Measurements from ENCODE around the gene CSTF1. TPM values are rescaled to one million over a fixed set of nuclear protein-coding genes. Genes with fewer than 3 reads are reported as not detected.

Gene CSTF1
- total RNA-seq, 2 donors from 2014 or later, result 47.9 to 50.1 TPM

DNA sequence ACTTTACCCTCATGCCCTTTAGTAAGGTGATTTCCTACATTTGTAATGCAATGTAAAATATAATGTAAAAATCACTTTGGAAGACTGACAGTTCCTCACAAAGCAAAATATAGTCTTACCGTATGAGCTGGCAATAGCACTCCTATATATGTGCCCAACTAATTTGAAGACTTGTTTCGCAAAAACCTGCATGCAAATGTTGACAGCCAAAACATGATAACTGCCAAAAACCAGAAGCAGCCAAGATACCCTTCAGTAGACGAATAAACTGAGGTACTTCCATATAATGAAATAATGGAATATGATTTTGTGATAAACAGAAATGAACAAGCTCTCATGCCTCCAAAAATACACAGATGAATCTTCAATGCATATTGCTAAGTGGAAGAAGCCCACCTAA is 14.1 kb upstream of the CSTF1 start:
- no peaks in the 10 kb centered on the region for H3K9me3 Mint-ChIP-seq
- no peaks in the 10 kb centered on the region for H3K9me3 ChIP-seq (ENCODE audit: control insufficient read depth, low read length)
- no peaks in the 10 kb centered on the region for H3K27me3 Mint-ChIP-seq (ENCODE audit: insufficient read depth)
- no peaks in the 10 kb centered on the region for H3K27me3 ChIP-seq (ENCODE audit: control insufficient read depth, insufficient read depth, low read length, poor library complexity, severe bottlenecking)
- H3K4me1 Mint-ChIP-seq, result peaks cover 8% of the 10 kb centered on the region
- H3K36me3 ChIP-seq (ENCODE audit: control insufficient read depth, insufficient read depth, low read length), result peaks cover 88% of the 10 kb centered on the region
- no peak overlapping the region for H3K4me3 ChIP-seq (ENCODE audit: low read length)
- TF ChIP-seq, protein P1, sequence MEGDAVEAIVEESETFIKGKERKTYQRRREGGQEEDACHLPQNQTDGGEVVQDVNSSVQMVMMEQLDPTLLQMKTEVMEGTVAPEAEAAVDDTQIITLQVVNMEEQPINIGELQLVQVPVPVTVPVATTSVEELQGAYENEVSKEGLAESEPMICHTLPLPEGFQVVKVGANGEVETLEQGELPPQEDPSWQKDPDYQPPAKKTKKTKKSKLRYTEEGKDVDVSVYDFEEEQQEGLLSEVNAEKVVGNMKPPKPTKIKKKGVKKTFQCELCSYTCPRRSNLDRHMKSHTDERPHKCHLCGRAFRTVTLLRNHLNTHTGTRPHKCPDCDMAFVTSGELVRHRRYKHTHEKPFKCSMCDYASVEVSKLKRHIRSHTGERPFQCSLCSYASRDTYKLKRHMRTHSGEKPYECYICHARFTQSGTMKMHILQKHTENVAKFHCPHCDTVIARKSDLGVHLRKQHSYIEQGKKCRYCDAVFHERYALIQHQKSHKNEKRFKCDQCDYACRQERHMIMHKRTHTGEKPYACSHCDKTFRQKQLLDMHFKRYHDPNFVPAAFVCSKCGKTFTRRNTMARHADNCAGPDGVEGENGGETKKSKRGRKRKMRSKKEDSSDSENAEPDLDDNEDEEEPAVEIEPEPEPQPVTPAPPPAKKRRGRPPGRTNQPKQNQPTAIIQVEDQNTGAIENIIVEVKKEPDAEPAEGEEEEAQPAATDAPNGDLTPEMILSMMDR (conservative IDR thresholded peaks at IDR 0.05), result no peak
- no peak for DNase-seq
- H3K27ac Mint-ChIP-seq, result no peak overlapping the region
- H3K36me3 Mint-ChIP-seq (ENCODE audit: low read depth), result peaks cover 78% of the 10 kb centered on the region
- no peaks in the 10 kb centered on the region for H3K4me1 ChIP-seq (ENCODE audit: control insufficient read depth, insufficient read depth, low read length)
- no peak overlapping the region for H3K4me3 Mint-ChIP-seq
- no peak overlapping the region for H3K9ac ChIP-seq (ENCODE audit: extremely low read depth, low read length, poor library complexity, severe bottlenecking)
- WGBS, 2 experiments (ENCODE audit: insufficient coverage in 1 of 2, insufficient read length in 1 of 2), result 98 to 100% methylated on average over 2 to 3 of the region's 3 CpGs
- H3K27ac ChIP-seq (ENCODE audit: low read depth, low read length), result no peak overlapping the region

DNA sequence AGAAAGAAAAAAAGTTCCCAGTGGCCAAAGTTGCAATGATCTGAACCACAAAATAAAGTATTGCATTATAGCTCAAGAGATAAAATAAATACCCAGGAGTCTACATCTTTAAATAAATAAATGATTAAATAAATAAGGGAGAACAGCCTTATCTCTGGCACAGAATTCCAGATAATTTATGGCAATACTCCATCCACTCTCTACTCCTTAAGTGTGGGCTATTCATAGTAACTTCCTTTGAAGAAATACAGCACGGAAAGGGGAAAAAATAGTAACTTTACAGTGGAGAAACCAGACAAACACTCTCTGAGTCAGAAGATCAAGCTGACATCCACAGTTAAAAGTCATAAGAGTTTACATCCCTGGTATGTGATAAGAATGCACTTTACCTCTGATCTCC is 12.1 kb upstream of the CSTF1 start:
- DNase-seq, result no peak
- Mint-ChIP-seq H3K4me3 (no peak overlapping the region), H3K27me3 (ENCODE audit: insufficient read depth) (no peaks in the 10 kb centered on the region), H3K4me1 (peaks cover 8% of the 10 kb centered on the region), H3K36me3 (ENCODE audit: low read depth) (peaks cover 80% of the 10 kb centered on the region), H3K27ac (no peak overlapping the region), H3K9me3 (no peaks in the 10 kb centered on the region)
- 95% methylated on average over 1 of the region's 1 CpG; no CpG with 5 or more reads in 1 of the 2 experiments for WGBS, 2 experiments (ENCODE audit: insufficient coverage in 1 of 2, insufficient read length in 1 of 2)
- H3K4me1 ChIP-seq (ENCODE audit: control insufficient read depth, insufficient read depth, low read length), result no peaks in the 10 kb centered on the region
- H3K27ac ChIP-seq (ENCODE audit: low read depth, low read length), result no peak overlapping the region
- TF ChIP-seq, protein P1 (conservative IDR thresholded peaks at IDR 0.05), result no peak
- no peak overlapping the region for H3K9ac ChIP-seq (ENCODE audit: extremely low read depth, low read length, poor library complexity, severe bottlenecking)
- H3K36me3 ChIP-seq (ENCODE audit: control insufficient read depth, insufficient read depth, low read length), result peaks cover 89% of the 10 kb centered on the region
- H3K9me3 ChIP-seq (ENCODE audit: control insufficient read depth, low read length), result no peaks in the 10 kb centered on the region
- no peaks in the 10 kb centered on the region for H3K27me3 ChIP-seq (ENCODE audit: control insufficient read depth, insufficient read depth, low read length, poor library complexity, severe bottlenecking)
- H3K4me3 ChIP-seq (ENCODE audit: low read length), result no peak overlapping the region

DNA sequence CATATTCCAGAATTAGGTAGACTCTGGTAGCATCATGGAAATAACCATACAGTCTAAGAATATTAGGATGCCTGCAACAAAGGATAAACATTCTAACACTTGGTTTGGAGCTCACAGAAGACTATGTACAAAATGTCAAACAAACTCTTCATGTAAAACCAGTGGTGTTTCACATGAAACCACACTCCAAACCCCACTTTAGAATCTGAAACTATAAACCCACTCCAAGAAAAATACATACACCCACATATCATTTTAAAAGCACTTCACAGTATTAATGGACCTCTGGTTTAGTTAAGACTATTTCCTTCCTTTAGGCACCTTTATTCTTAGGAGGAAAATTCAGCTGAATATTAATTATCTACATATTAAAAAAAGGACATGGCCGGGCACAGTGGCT is 10.9 kb upstream of the CSTF1 start:
- Histone ChIP-seq H3K4me3 (ENCODE audit: low read length) (no peak overlapping the region), H3K27ac (ENCODE audit: low read depth, low read length) (no peak overlapping the region), H3K9ac (ENCODE audit: extremely low read depth, low read length, poor library complexity, severe bottlenecking) (no peak overlapping the region), H3K36me3 (ENCODE audit: control insufficient read depth, insufficient read depth, low read length) (peaks cover 89% of the 10 kb centered on the region), H3K4me1 (ENCODE audit: control insufficient read depth, insufficient read depth, low read length) (no peaks in the 10 kb centered on the region), H3K9me3 (ENCODE audit: control insufficient read depth, low read length) (no peaks in the 10 kb centered on the region), H3K27me3 (ENCODE audit: control insufficient read depth, insufficient read depth, low read length, poor library complexity, severe bottlenecking) (no peaks in the 10 kb centered on the region)
- Mint-ChIP-seq H3K36me3 (ENCODE audit: low read depth) (peaks cover 80% of the 10 kb centered on the region), H3K4me1 (peaks cover 8% of the 10 kb centered on the region), H3K4me3 (no peak overlapping the region), H3K27ac (no peak overlapping the region), H3K9me3 (no peaks in the 10 kb centered on the region), H3K27me3 (ENCODE audit: insufficient read depth) (no peaks in the 10 kb centered on the region)
- no peak for DNase-seq
- WGBS, 2 experiments (ENCODE audit: insufficient coverage in 1 of 2, insufficient read length in 1 of 2), result 86 to 100% methylated on average over 1 of the region's 1 CpG
- TF ChIP-seq, protein P1 (conservative IDR thresholded peaks at IDR 0.05), result no peak

Data from endodermal cell (in vitro differentiated cells).